K562 (cell line): ENCODE results near the gene VPS13C. TPM values are rescaled to one million over a fixed set of nuclear protein-coding genes. Genes with fewer than 3 reads are reported as not detected.

Experiments used
- ARID1B ChIP-seq: fragments of 450-650 bp; IDR thresholded peaks from 2 replicates; pipeline ENCODE4 v1.6.1; 2016; ENCODE audit warnings: antibody characterized with exemption, mild to moderate bottlenecking, inconsistent platforms
- ATF1 ChIP-seq, 2 experiments: fragments of 450-650 bp in 1 of 2; IDR thresholded peaks; 2 replicates each; pipeline ENCODE4 v1.6.1; 2016; ENCODE audit warnings: missing compliant biosample characterization in 1 of 2, missing genetic modification characterization in 1 of 2
- BHLHE40 ChIP-seq: IDR thresholded peaks from 2 replicates; pipeline ENCODE4 v1.6.1; 2011; ENCODE audit warnings: low read length, improper control_type of control experiment
- CC2D1A ChIP-seq: fragments of 450-650 bp; IDR thresholded peaks from 2 replicates; pipeline ENCODE4 v1.6.1; 2017; ENCODE audit warnings: mild to moderate bottlenecking
- CHD2 ChIP-seq: IDR thresholded peaks from 2 replicates; pipeline ENCODE4 v1.6.1; 2011; ENCODE audit warnings: low read depth, low read length
- CREB1 ChIP-seq, 2 experiments: sonication (generic) in 1 of 2; formaldehyde crosslinking in 1 of 2; IDR thresholded peaks; 2 replicates each; pipeline versions ENCODE4 v1.6.1 to v1.8.0; 2012 to 2022; ENCODE audit warnings: inconsistent platforms in 1 of 2, mild to moderate bottlenecking in 1 of 2, missing genetic modification reagents in 1 of 2, moderate library complexity in 1 of 2
- ELK1 ChIP-seq: sonication (generic); formaldehyde crosslinking; IDR thresholded peaks from 2 replicates; pipeline ENCODE4 v1.8.1; 2022; ENCODE audit warnings: missing genetic modification reagents
- ESRRB ChIP-seq: fragments of 250-450 bp; sonication (Bioruptor Pico); IDR thresholded peaks from 2 replicates; pipeline ENCODE4 v1.5.0; 2020; ENCODE audit warnings: mild to moderate bottlenecking, moderate library complexity, borderline replicate concordance
- FOXJ3 ChIP-seq: sonication (generic); formaldehyde crosslinking; IDR thresholded peaks from 2 replicates; pipeline ENCODE4 v1.4.0; 2020; ENCODE audit warnings: mild to moderate bottlenecking, missing genetic modification reagents
- MNT ChIP-seq, 2 experiments: fragments of 450-650 bp; conservative IDR thresholded peaks; 2 replicates each; pipeline ENCODE4 v1.6.1; 2017; ENCODE audit warnings: mild to moderate bottlenecking in 2 of 2, moderate library complexity in 2 of 2
- MTA2 ChIP-seq: fragments of 450-650 bp; IDR thresholded peaks from 2 replicates; pipeline ENCODE4 v1.6.1; 2016; ENCODE audit warnings: low read depth
- PCBP1 ChIP-seq: fragments of 200-400 bp; formaldehyde crosslinking; IDR thresholded peaks from 2 replicates; pipeline ENCODE4 v1.6.1; 2018; ENCODE audit warnings: mild to moderate bottlenecking, low read depth, low read length; ENCODE audit not compliant: poor library complexity, severe bottlenecking
- POLR2A ChIP-seq: fragments of 450-650 bp; conservative IDR thresholded peaks from 2 replicates; pipeline ENCODE4 v1.6.1; 2016
- RFX5 ChIP-seq: IDR thresholded peaks from 2 replicates; pipeline ENCODE4 v1.6.1; 2011; ENCODE audit warnings: low read depth, mild to moderate bottlenecking, improper control_type of control experiment, low read length
- SNAPC5 ChIP-seq: fragments of 250-450 bp; sonication (Bioruptor Pico); IDR thresholded peaks from 2 replicates; pipeline ENCODE4 v1.8.0; 2021; ENCODE audit warnings: moderate library complexity, mild to moderate bottlenecking, inconsistent platforms
- SNRNP70 ChIP-seq: fragments of 200-400 bp; formaldehyde crosslinking; optimal IDR thresholded peaks from 2 replicates; pipeline ENCODE3; 2017; ENCODE audit warnings: low read depth, low read length
- SOX6 ChIP-seq: fragments of 450-650 bp; IDR thresholded peaks from 2 replicates; pipeline ENCODE4 v1.6.1; 2014; ENCODE audit warnings: mild to moderate bottlenecking
- TFAP4 ChIP-seq: sonication (generic); formaldehyde crosslinking; IDR thresholded peaks from 2 replicates; pipeline ENCODE4 v1.8.0; 2022; ENCODE audit warnings: missing genetic modification reagents, mild to moderate bottlenecking, moderate library complexity, borderline replicate concordance
- ZBTB33 ChIP-seq: sonication (generic); formaldehyde crosslinking; IDR thresholded peaks from 2 replicates; pipeline ENCODE4 v1.8.1; 2023; ENCODE audit warnings: mild to moderate bottlenecking, missing genetic modification reagents
- ZNF134 ChIP-seq: fragments of 250-450 bp; sonication (Bioruptor Pico); conservative IDR thresholded peaks from 2 replicates; pipeline ENCODE4 v1.4.0; 2020
- ZNF274 ChIP-seq: IDR thresholded peaks from 2 replicates; pipeline ENCODE4 v1.6.1; 2011; ENCODE audit warnings: low read depth, mild to moderate bottlenecking, low read length, moderate library complexity, borderline replicate concordance
- ZNF644 ChIP-seq: fragments of 200-800 bp; sonication (Bioruptor generic); IDR thresholded peaks from 2 replicates; pipeline ENCODE4 v1.6.1; 2016; ENCODE audit warnings: low read depth, missing genetic modification characterization, missing compliant biosample characterization
- polyA plus RNA-seq, 8 experiments: library from polyadenylated mRNA; depleted of rRNA in 4 of 8; stranded (reverse) in 5 of 8; unstranded in 3 of 8; fragments of >200 nt; fragmentation: Nextera tagmentation in 2 of 8; fragmentation: Illumina TruSeq in 1 of 8; extraction: Ambion mirVana in 2 of 8; extraction: Trizol in 1 of 8; gene quantifications; 2 replicates each; pipeline versions ENCODE4 v1.2.1 to v1.2.3, GENCODE V29; 2011 to 2014; ENCODE audit warnings: inconsistent platforms in 1 of 8, missing spikeins in 1 of 8
- total RNA-seq, 7 experiments: library from RNA; depleted of rRNA in 6 of 7; stranded (reverse); fragments of >200 nt in 6 of 7; fragmentation: Illumina TruSeq in 2 of 7; extraction: Trizol in 2 of 7; gene quantifications; 2 replicates each; pipeline versions ENCODE4 v1.2.1 to v1.2.3, GENCODE V29; 2011 to 2021; ENCODE audit warnings: low replicate concordance in 1 of 7

The VPS13C gene
- total and polyA plus RNA-seq, 9 of the 15 experiments (the other 6 are each of a cell fraction or from before 2014, with no cell fraction given) = 5.2 to 32.3 (median 15.7) TPM

- TF ChIP-seq PCBP1 (no peak), CREB1 (IDR thresholded peaks at IDR 0.05) (no peak), CREB1 (CRISPR knock-in tag; IDR thresholded peaks at IDR 0.05) (no peak), RFX5 (no peak), CC2D1A (no peak), SNRNP70 (no peak), FOXJ3 (no peak), ELK1 (no peak), TFAP4 (peak; percentile 74), ZNF274 (no peak), ZBTB33 (CRISPR knock-in tag) (peak; percentile 58; the same call in 1 of the 2 replicates), SNAPC5 (CRISPR knock-in tag) (no peak), ARID1B (no peak), ZNF644 (no peak), ESRRB (CRISPR knock-in tag) (no peak), POLR2A (no peak), BHLHE40 (no peak), ZNF134 (CRISPR knock-in tag) (no peak), MTA2 (no peak), CHD2 (no peak), SOX6 (no peak), ATF1 (CRISPR knock-in tag; IDR thresholded peaks at IDR 0.05) (no peak), ATF1 (tag; IDR thresholded peaks at IDR 0.05) (no peak), MNT (conservative IDR thresholded peaks at IDR 0.05) (peak in 1 of 2 experiments; percentile 37; a peak in 1 of 4 replicates)
Observed at GRCh38 chr15:62068071-62068809, 8.0 kb upstream of the VPS13C start (continued).
